ENCODE results near the gene SUN5.
"Not testable (repeated sequence)": the region's sequence is repeated elsewhere in the genome, so short reads cannot be mapped to it uniquely, and the experiment has no call there.

Gene SUN5

GRCh38 chr20:32957459-32957858, 46.8 kb downstream of the SUN5 start:
- 83 to 97% methylated on average over 5 of the region's 5 CpGs for WGBS, 2 experiments (ENCODE audit: insufficient coverage in 2 of 2)
- H3K9me3 ChIP-seq (ENCODE audit: control insufficient read depth, low read length) = peaks cover 11% of the 10 kb centered on the region

GRCh38 chr20:32950539-32950938, 53.7 kb downstream of the SUN5 start:
- not testable (repeated sequence) for H3K27ac ChIP-seq (ENCODE audit: low read depth, low read length, severe bottlenecking)

More at GRCh38 chr20:32957459-32957858, 46.8 kb downstream of the SUN5 start:
- Histone ChIP-seq H3K4me3 (ENCODE audit: extremely low read depth, insufficient read depth, low read length, poor library complexity, severe bottlenecking) (no peak overlapping the region), H3K4me1 (ENCODE audit: control insufficient read depth, insufficient read depth, low read length, poor library complexity, severe bottlenecking) (no peaks in the 10 kb centered on the region), H3K36me3 (ENCODE audit: control insufficient read depth, insufficient read depth, low read length) (no peaks in the 10 kb centered on the region), H3K27ac (ENCODE audit: low read depth, low read length, severe bottlenecking) (no peak overlapping the region)

GRCh38 chr20:32946629-32947028, 57.6 kb downstream of the SUN5 start:
- Histone ChIP-seq H3K9me3 (ENCODE audit: control insufficient read depth, low read length) (no peaks in the 10 kb centered on the region), H3K4me3 (ENCODE audit: extremely low read depth, insufficient read depth, low read length, poor library complexity, severe bottlenecking) (no peak overlapping the region), H3K36me3 (ENCODE audit: control insufficient read depth, insufficient read depth, low read length) (no peaks in the 10 kb centered on the region), H3K4me1 (ENCODE audit: control insufficient read depth, insufficient read depth, low read length, poor library complexity, severe bottlenecking) (peaks cover 3% of the 10 kb centered on the region), H3K27ac (ENCODE audit: low read depth, low read length, severe bottlenecking) (no peak overlapping the region)
- no CpG with 5 or more reads among the region's 1 CpG for WGBS, 2 experiments (ENCODE audit: insufficient coverage in 2 of 2)

More at GRCh38 chr20:32950539-32950938, 53.7 kb downstream of the SUN5 start:
- not testable (repeated sequence) for H3K36me3 ChIP-seq (ENCODE audit: control insufficient read depth, insufficient read depth, low read length); H3K9me3 ChIP-seq (ENCODE audit: control insufficient read depth, low read length); H3K4me3 ChIP-seq (ENCODE audit: extremely low read depth, insufficient read depth, low read length, poor library complexity, severe bottlenecking); H3K4me1 ChIP-seq (ENCODE audit: control insufficient read depth, insufficient read depth, low read length, poor library complexity, severe bottlenecking)
- 0% methylated on average over 2 of the region's 4 CpGs; no CpG with 5 or more reads in 1 of the 2 experiments for WGBS, 2 experiments (ENCODE audit: insufficient coverage in 2 of 2)

GRCh38 chr20:32945710-32946221, 58.5 kb downstream of the SUN5 start:
- no peak overlapping the region for H3K27ac ChIP-seq (ENCODE audit: low read depth, low read length, severe bottlenecking)
- WGBS, 2 experiments (ENCODE audit: insufficient coverage in 2 of 2) = 57 to 58% methylated on average over 4 of the region's 4 CpGs
- no peaks in the 10 kb centered on the region for H3K36me3 ChIP-seq (ENCODE audit: control insufficient read depth, insufficient read depth, low read length)
- H3K9me3 ChIP-seq (ENCODE audit: control insufficient read depth, low read length) = no peaks in the 10 kb centered on the region
- no peak overlapping the region for H3K4me3 ChIP-seq (ENCODE audit: extremely low read depth, insufficient read depth, low read length, poor library complexity, severe bottlenecking)
- peaks cover 3% of the 10 kb centered on the region for H3K4me1 ChIP-seq (ENCODE audit: control insufficient read depth, insufficient read depth, low read length, poor library complexity, severe bottlenecking)

GRCh38 chr20:32943490-32944052, 60.7 kb downstream of the SUN5 start:
- Histone ChIP-seq H3K4me3 (ENCODE audit: extremely low read depth, insufficient read depth, low read length, poor library complexity, severe bottlenecking) (no peak overlapping the region), H3K36me3 (ENCODE audit: control insufficient read depth, insufficient read depth, low read length) (no peaks in the 10 kb centered on the region), H3K27ac (ENCODE audit: low read depth, low read length, severe bottlenecking) (no peak overlapping the region), H3K9me3 (ENCODE audit: control insufficient read depth, low read length) (no peaks in the 10 kb centered on the region), H3K4me1 (ENCODE audit: control insufficient read depth, insufficient read depth, low read length, poor library complexity, severe bottlenecking) (peaks cover 3% of the 10 kb centered on the region)
- WGBS, 2 experiments (ENCODE audit: insufficient coverage in 2 of 2) = 90 to 96% methylated on average over 6 of the region's 7 CpGs

- Histone ChIP-seq H3K27ac (ENCODE audit: low read depth, low read length, severe bottlenecking) (no peak overlapping the region), H3K4me1 (ENCODE audit: control insufficient read depth, insufficient read depth, low read length, poor library complexity, severe bottlenecking) (peaks cover 3% of the 10 kb centered on the region), H3K36me3 (ENCODE audit: control insufficient read depth, insufficient read depth, low read length) (no peaks in the 10 kb centered on the region), H3K9me3 (ENCODE audit: control insufficient read depth, low read length) (no peaks in the 10 kb centered on the region), H3K4me3 (ENCODE audit: extremely low read depth, insufficient read depth, low read length, poor library complexity, severe bottlenecking) (no peak overlapping the region)
- 53 to 78% methylated on average over 1 to 3 of the region's 4 CpGs for WGBS, 2 experiments (ENCODE audit: insufficient coverage in 2 of 2)
These were observed 62.9 kb downstream of the SUN5 start for GRCh38 chr20:32941155-32941885.

GRCh38 chr20:32934580-32934979, 69.7 kb downstream of the SUN5 start:
- Histone ChIP-seq H3K4me3 (ENCODE audit: extremely low read depth, insufficient read depth, low read length, poor library complexity, severe bottlenecking) (no peak overlapping the region), H3K27ac (ENCODE audit: low read depth, low read length, severe bottlenecking) (no peak overlapping the region), H3K4me1 (ENCODE audit: control insufficient read depth, insufficient read depth, low read length, poor library complexity, severe bottlenecking) (no peaks in the 10 kb centered on the region), H3K9me3 (ENCODE audit: control insufficient read depth, low read length) (no peaks in the 10 kb centered on the region), H3K36me3 (ENCODE audit: control insufficient read depth, insufficient read depth, low read length) (no peaks in the 10 kb centered on the region)
- 55 to 79% methylated on average over 2 to 4 of the region's 4 CpGs for WGBS, 2 experiments (ENCODE audit: insufficient coverage in 2 of 2)

Data from mesodermal cell (in vitro differentiated cells).